Measurements from ENCODE around the gene ZFPL1. TPM values are rescaled to one million over a fixed set of nuclear protein-coding genes. Genes with fewer than 3 reads are reported as not detected.

Gene ZFPL1
- total RNA-seq, 1 donor from 2014 or later, result 29.0 TPM

DNA sequence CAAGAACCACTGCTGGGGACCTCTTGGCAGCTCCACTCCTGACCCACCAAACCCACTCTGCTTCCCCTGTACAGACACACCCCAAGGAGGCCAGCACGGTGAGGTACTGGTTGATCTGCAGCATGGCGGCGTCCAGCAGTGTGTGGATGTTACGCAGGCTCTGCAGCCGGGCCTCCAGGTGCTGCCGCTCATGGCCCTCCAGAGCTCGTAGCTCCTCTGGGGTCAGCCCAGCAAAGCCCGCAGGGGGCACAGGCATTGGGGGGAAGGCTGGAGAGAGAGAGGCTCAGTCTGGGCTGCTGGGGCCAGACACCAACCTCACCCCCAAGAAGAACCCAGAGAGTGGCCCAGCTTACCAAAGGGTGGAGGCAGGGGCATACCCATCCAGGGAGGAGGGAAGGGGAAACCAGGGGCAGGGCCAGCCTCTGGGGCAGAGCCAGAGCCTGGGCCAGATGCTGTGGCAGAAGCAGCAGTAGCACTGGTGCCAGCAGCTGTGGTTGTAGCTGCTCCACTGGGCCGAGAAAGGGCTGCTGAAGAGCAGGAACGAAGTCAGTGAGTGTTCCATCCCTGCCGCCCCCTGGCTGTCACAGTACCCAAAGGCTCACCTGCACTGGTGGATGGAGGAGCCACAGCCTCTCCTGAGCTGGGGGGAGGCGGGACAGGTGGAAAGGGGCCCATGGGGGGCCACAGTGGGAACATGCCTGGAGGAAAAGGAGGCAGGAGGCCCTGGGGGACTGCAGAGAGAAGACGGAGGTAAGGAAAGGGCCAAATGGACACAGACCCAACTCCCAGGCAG is 45.8 kb downstream of the ZFPL1 start:
- intact Hi-C loops (cut with DNase I), result no loop called here
- no peak for TF ChIP-seq CTCF (IDR thresholded peaks at IDR 0.05)
- no peaks in the 10 kb centered on the region for H3K9me3 ChIP-seq
- no peak overlapping the region for H3K27ac ChIP-seq
- peaks cover 83% of the 10 kb centered on the region for H3K36me3 ChIP-seq
- DNase-seq (no peak), ATAC-seq (no peak)
- no peak overlapping the region for H3K4me3 ChIP-seq
- H3K27me3 ChIP-seq (ENCODE audit: low read depth), result no peaks in the 10 kb centered on the region
- H3K4me1 ChIP-seq, result peaks cover 19% of the 10 kb centered on the region

- intact Hi-C loops (cut with DNase I), result no loop called here
- Histone ChIP-seq H3K27me3 (ENCODE audit: low read depth) (no peaks in the 10 kb centered on the region), H3K36me3 (peaks cover 73% of the 10 kb centered on the region), H3K4me1 (peaks cover 26% of the 10 kb centered on the region), H3K27ac (no peak overlapping the region), H3K9me3 (no peaks in the 10 kb centered on the region), H3K4me3 (no peak overlapping the region)
- no peak for TF ChIP-seq CTCF (IDR thresholded peaks at IDR 0.05)
- DNase-seq (no peak), ATAC-seq (no peak)
These were observed 46.8 kb downstream of the ZFPL1 start for GRCh38 chr11:65130631-65131416.

- Histone ChIP-seq H3K9me3 (no peaks in the 10 kb centered on the region), H3K4me3 (no peak overlapping the region), H3K27ac (no peak overlapping the region), H3K36me3 (peaks cover 67% of the 10 kb centered on the region), H3K4me1 (peaks cover 29% of the 10 kb centered on the region), H3K27me3 (ENCODE audit: low read depth) (no peaks in the 10 kb centered on the region)
- no peak for TF ChIP-seq CTCF (IDR thresholded peaks at IDR 0.05)
- intact Hi-C loops (cut with DNase I), result no loop called here
- DNase-seq (no peak), ATAC-seq (no peak)
These were observed 47.4 kb downstream of the ZFPL1 start for GRCh38 chr11:65131417-65131776.

GRCh38 chr11:65131895-65132237 is 47.8 kb downstream of the ZFPL1 start:
- DNase-seq (no peak), ATAC-seq (no peak)
- Histone ChIP-seq H3K27me3 (ENCODE audit: low read depth) (no peaks in the 10 kb centered on the region), H3K4me3 (peak overlapping the region; percentile 98), H3K4me1 (peaks cover 29% of the 10 kb centered on the region), H3K9me3 (no peaks in the 10 kb centered on the region), H3K36me3 (peaks cover 63% of the 10 kb centered on the region), H3K27ac (peak overlapping the region; percentile 99)
- intact Hi-C loops (cut with DNase I), result no loop called here
- no peak for TF ChIP-seq CTCF (IDR thresholded peaks at IDR 0.05)

DNA sequence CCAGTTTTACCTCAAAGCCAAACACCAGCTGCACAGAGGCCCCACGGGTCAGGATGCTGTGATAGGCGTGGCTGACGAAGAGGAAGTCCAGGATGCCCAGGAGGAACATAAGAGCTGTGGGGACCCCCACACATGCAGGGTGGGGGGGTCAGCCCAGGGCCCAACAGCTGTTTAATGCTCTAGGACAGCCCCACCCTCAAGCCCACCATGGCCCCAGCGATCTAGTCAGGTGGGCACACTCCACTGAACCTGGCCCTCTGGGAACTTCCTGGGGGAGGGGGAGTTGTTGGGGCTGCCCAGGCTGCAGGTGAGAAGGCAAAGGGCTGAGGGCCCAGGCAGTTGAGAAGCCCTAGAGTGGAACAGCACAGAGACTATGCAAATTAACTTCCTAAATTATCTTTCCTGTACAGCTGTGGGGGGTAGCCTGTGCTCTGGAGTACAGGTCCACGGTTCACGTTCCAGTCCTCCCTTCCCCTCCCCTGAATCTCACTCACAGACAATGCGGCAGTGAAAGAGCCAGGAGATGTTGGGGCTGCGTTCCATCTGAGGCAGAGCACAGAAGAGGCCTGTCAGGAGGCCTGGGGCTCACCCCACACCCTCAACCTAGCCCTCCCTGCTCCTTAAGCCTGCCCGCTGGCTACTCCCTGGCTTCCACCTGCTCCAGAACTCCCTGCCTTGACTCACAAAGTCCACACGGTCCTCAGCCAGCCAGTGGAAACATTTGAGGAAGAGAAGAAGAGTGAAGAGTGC is 48.4 kb downstream of the ZFPL1 start:
- no peak for TF ChIP-seq CTCF (IDR thresholded peaks at IDR 0.05)
- peaks cover 29% of the 10 kb centered on the region for H3K4me1 ChIP-seq
- H3K27ac ChIP-seq, result peak overlapping the region; percentile 99
- H3K36me3 ChIP-seq, result peaks cover 57% of the 10 kb centered on the region
- peak overlapping the region; percentile 98 for H3K4me3 ChIP-seq
- H3K27me3 ChIP-seq (ENCODE audit: low read depth), result no peaks in the 10 kb centered on the region
- intact Hi-C loops (cut with DNase I), result no loop called here
- DNase-seq, result no peak
- no peaks in the 10 kb centered on the region for H3K9me3 ChIP-seq
- no peak for ATAC-seq
